Endodermal cell (in vitro differentiated cells): ENCODE measurements around the gene NTSR2. TPM values are rescaled to one million over a fixed set of nuclear protein-coding genes. Genes with fewer than 3 reads are reported as not detected.

Source experiments
- DNase-seq: peaks from one replicate; pipeline ENCODE4 v3.0.0-alpha.2; 2017
- H3K27ac ChIP-seq: 2 replicates; pipeline ENCODE4 v1.5.1; 2013; ENCODE audit warnings: mild to moderate bottlenecking, low read depth, low read length, moderate library complexity
- H3K27me3 ChIP-seq: 2 replicates; pipeline ENCODE4 v1.6.1; 2013; ENCODE audit warnings: mild to moderate bottlenecking, low read length, moderate library complexity; ENCODE audit not compliant: insufficient read depth, control insufficient read depth, poor library complexity, severe bottlenecking
- H3K36me3 ChIP-seq: 2 replicates; pipeline ENCODE4 v1.7.0; 2013; ENCODE audit warnings: mild to moderate bottlenecking, low read length, moderate library complexity; ENCODE audit not compliant: control insufficient read depth, insufficient read depth
- H3K4me1 ChIP-seq: one replicate; pipeline ENCODE4 v1.7.0; 2013; ENCODE audit warnings: low read length; ENCODE audit not compliant: control insufficient read depth, insufficient read depth
- H3K4me3 ChIP-seq: 2 replicates; pipeline ENCODE4 v1.5.1; 2013; ENCODE audit warnings: mild to moderate bottlenecking, low read length, moderate library complexity
- H3K9ac ChIP-seq: 2 replicates; pipeline ENCODE4 v1.6.1; 2013; ENCODE audit warnings: mild to moderate bottlenecking, low read length, moderate library complexity; ENCODE audit not compliant: poor library complexity, severe bottlenecking; ENCODE audit errors: extremely low read depth
- H3K9me3 ChIP-seq: 2 replicates; pipeline ENCODE4 v1.6.1; 2013; ENCODE audit warnings: mild to moderate bottlenecking, low read length, moderate library complexity; ENCODE audit not compliant: control insufficient read depth
- H3K27ac Mint-ChIP-seq: 2 replicates; pipeline ENCODE4 v1.8.0; 2020; ENCODE audit warnings: mixed read lengths
- H3K27me3 Mint-ChIP-seq: 2 replicates; pipeline ENCODE4 v1.8.0; 2021; ENCODE audit warnings: mild to moderate bottlenecking, mixed read lengths; ENCODE audit not compliant: insufficient read depth
- H3K36me3 Mint-ChIP-seq: 2 replicates; pipeline ENCODE4 v1.8.0; 2020; ENCODE audit warnings: low read depth, mixed read lengths
- H3K4me1 Mint-ChIP-seq: 2 replicates; pipeline ENCODE4 v1.8.0; 2020; ENCODE audit warnings: mixed read lengths
- H3K4me3 Mint-ChIP-seq: 2 replicates; pipeline ENCODE4 v1.8.0; 2020; ENCODE audit warnings: mild to moderate bottlenecking, moderate library complexity, mixed read lengths
- H3K9me3 Mint-ChIP-seq: 2 replicates; pipeline ENCODE4 v1.8.0; 2020; ENCODE audit warnings: mild to moderate bottlenecking, mixed read lengths
- CTCF ChIP-seq: fragments of 200-600 bp; sonication (generic); conservative IDR thresholded peaks from 2 replicates; pipeline ENCODE4 v1.5.0; 2021; ENCODE audit warnings: antibody characterized with exemption, mild to moderate bottlenecking
- WGBS, 2 experiments: methylation state at CpG; one replicate each; pipeline versions ENCODE4 v1.1.5 to v1.1.7; 2013; ENCODE audit warnings: missing lambda C conversion rate in 2 of 2, mixed read lengths in 1 of 2; ENCODE audit not compliant: insufficient coverage in 1 of 2, insufficient read length in 1 of 2; 5-methylcytosine and 5-hydroxymethylcytosine counted together
- total RNA-seq, 2 donors: library from RNA; stranded (reverse); fragmentation: NEBNext Ultra II Directional in 1 of 2; extraction: Animal tissue kit (Norgen Biotek cat#: 25700) in 1 of 2; gene quantifications; 2 replicates in 1 of 2; 3 replicates in 1 of 2; pipeline ENCODE4 v1.2.1, GENCODE V29; 2021

The NTSR2 gene
- total RNA-seq, 2 donors from 2014 or later: not detected

DNA sequence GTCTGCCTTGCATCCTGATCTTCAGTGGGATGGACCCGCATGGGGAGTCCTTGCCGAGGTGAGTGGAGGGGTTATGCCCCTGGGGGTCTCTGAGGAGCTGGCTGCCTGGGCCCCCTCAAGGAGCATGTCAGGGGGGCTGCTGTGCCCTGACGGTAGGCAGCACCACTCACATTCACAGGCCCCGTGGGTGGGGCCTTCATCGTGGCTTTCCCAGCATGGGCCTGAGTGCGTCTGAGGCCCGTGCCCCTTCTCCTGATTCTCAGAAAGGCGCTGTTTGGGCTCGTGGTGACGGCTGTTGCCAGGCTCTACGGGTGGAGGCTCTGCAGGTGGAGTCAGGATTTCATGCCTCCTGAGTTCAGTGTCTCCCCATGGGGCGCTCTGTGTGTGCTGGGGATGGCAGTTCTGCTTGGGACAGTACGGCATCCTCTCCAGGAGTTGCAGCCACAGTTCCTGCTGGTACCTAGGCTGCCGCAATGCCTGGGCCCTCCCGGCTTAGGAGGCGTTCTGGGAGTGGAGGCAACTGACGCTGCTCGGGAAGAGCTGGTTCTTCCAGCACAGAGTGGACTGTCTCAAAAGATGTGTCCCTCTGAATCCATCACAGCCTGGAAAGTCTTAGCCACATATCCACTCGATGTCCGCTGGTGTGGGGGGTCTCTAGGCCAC is 57.3 kb downstream of the NTSR2 start:
- no peak for DNase-seq
- no peaks in the 10 kb centered on the region for H3K27me3 Mint-ChIP-seq
- 94 to 100% methylated on average over 8 to 20 of the region's 20 CpGs for WGBS, 2 experiments
- Histone ChIP-seq H3K4me3 (no peak overlapping the region), H3K36me3 (peaks cover 94% of the 10 kb centered on the region), H3K9ac (no peak overlapping the region), H3K4me1 (no peaks in the 10 kb centered on the region), H3K9me3 (no peaks in the 10 kb centered on the region), H3K27me3 (no peaks in the 10 kb centered on the region), H3K27ac (no peak overlapping the region)
- peak overlapping the region; percentile 68 for H3K27ac Mint-ChIP-seq
- H3K4me3 Mint-ChIP-seq: no peak overlapping the region
- TF ChIP-seq CTCF: no peak
- no peaks in the 10 kb centered on the region for H3K4me1 Mint-ChIP-seq
- H3K36me3 Mint-ChIP-seq: peaks cover 87% of the 10 kb centered on the region
- H3K9me3 Mint-ChIP-seq: no peaks in the 10 kb centered on the region

DNA sequence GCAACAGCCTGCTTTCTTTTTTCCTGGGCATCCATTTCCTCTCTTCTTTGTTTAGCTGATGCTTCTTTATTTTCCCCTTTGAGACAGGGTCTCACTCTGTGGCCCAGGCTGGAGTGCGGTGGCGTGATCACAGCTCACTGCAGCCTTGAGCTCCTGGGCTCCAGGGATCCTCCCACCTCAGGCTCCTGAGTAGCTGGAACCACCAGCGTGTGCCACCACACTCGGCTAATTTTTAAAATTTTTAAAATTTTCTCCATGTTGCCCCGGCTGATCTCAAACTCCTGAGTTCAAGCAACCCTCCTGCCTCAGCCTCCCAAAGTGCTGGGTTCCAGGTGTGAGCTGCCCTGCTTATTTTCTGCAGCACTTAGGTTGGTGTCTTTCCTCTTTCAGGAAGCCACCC is 58.7 kb downstream of the NTSR2 start:
- no peak for TF ChIP-seq CTCF
- H3K27ac Mint-ChIP-seq: no peak overlapping the region
- no peaks in the 10 kb centered on the region for H3K9me3 Mint-ChIP-seq
- Histone ChIP-seq H3K9me3 (no peaks in the 10 kb centered on the region), H3K4me3 (no peak overlapping the region), H3K9ac (no peak overlapping the region), H3K4me1 (no peaks in the 10 kb centered on the region), H3K36me3 (peaks cover 88% of the 10 kb centered on the region), H3K27me3 (no peaks in the 10 kb centered on the region), H3K27ac (no peak overlapping the region)
- no peaks in the 10 kb centered on the region for H3K4me1 Mint-ChIP-seq
- peaks cover 79% of the 10 kb centered on the region for H3K36me3 Mint-ChIP-seq
- no peak overlapping the region for H3K4me3 Mint-ChIP-seq
- DNase-seq: no peak
- no peaks in the 10 kb centered on the region for H3K27me3 Mint-ChIP-seq
- WGBS, 2 experiments: 96 to 100% methylated on average over 5 of the region's 5 CpGs

DNA sequence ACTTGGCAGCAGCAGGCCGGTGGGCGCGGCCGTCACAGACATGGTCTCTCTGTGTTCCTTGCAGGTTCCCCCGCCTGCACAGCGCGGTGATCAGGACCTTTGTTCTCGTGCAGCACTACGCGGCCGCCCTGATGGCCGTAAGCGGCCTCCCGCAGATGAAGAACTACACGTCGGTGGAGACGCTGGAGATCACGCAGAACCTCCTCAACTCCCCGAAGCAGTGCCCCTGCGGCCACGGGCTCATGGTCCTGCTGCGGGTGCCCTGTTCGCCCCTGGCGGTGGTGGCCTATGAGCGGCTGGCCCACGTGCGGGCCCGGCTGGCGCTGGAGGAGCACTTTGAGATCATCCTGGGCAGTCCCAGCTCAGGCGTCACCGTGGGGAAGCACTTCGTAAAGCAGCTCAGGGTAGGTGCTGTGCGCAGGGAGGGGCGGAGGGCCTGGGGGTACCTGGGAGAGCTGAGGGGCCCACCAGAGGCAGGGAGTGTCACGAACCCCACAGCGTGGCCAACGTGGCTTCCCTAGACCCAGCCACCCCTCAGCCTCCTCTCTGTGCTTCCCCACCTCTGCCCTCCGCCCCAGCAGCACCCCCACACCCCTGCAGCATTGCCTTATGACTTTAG is 59.3 kb downstream of the NTSR2 start:
- H3K9me3 Mint-ChIP-seq: no peaks in the 10 kb centered on the region
- Histone ChIP-seq H3K4me1 (no peaks in the 10 kb centered on the region), H3K9me3 (no peaks in the 10 kb centered on the region), H3K36me3 (peaks cover 88% of the 10 kb centered on the region), H3K27ac (no peak overlapping the region), H3K9ac (no peak overlapping the region), H3K27me3 (no peaks in the 10 kb centered on the region), H3K4me3 (no peak overlapping the region)
- H3K4me3 Mint-ChIP-seq: no peak overlapping the region
- no peak for DNase-seq
- 96 to 98% methylated on average over 28 to 38 of the region's 38 CpGs for WGBS, 2 experiments
- no peaks in the 10 kb centered on the region for H3K27me3 Mint-ChIP-seq
- no peaks in the 10 kb centered on the region for H3K4me1 Mint-ChIP-seq
- H3K27ac Mint-ChIP-seq: no peak overlapping the region
- no peak for TF ChIP-seq CTCF
- H3K36me3 Mint-ChIP-seq: peaks cover 79% of the 10 kb centered on the region

Other genes with a start within 250 kb of the NTSR2 start
- gene E2F6, start 204.0 kb downstream of the NTSR2 start, total RNA-seq: 10 to 100 TPM; 24.9 to 30.3 TPM
- 100 to 1,000 TPM in 1 of 2 donors, 10 to 100 TPM in 1; 86.4 to 106 TPM for gene GREB1, start 136.2 kb downstream of the NTSR2 start, total RNA-seq
- 10 to 100 TPM; 23.9 to 24.3 TPM for gene LPIN1, start 76.4 kb upstream of the NTSR2 start, total RNA-seq